Breast epithelium (tissue), 4 donors: ENCODE measurements around the gene PCBP4. TPM values are rescaled to one million over a fixed set of nuclear protein-coding genes. Genes with fewer than 3 reads are reported as not detected.

Experiments used
- DNase-seq, 2 donors: peaks; one replicate each; pipeline ENCODE4 v3.0.0-alpha.2; 2019; ENCODE audit warnings: low spot score in 2 of 2
- H3K27ac ChIP-seq, 2 donors: fragments of 200-600 bp; sonication (generic) in 1 of 2; one replicate each; pipeline ENCODE4 v1.5.1; 2016 to 2019; ENCODE audit warnings: mild to moderate bottlenecking in 1 of 2
- H3K27me3 ChIP-seq, 2 donors: fragments of 200-600 bp; sonication (generic) in 1 of 2; one replicate each; pipeline versions ENCODE4 v1.5.1 to v1.6.0; 2017 to 2019; ENCODE audit warnings: control low read depth in 1 of 2, mild to moderate bottlenecking in 1 of 2
- H3K36me3 ChIP-seq: fragments of 200-600 bp; one replicate; pipeline ENCODE4 v1.5.1; 2019
- H3K4me1 ChIP-seq, 2 donors: fragments of 200-600 bp; sonication (generic); one replicate each; pipeline ENCODE4 v1.5.1; 2016 to 2019; ENCODE audit warnings: control low read depth in 1 of 2
- H3K4me3 ChIP-seq, 3 donors: fragments of 200-600 bp; sonication (generic); 1 replicate in 2 of 3; 2 replicates in 1 of 3; pipeline ENCODE4 v1.5.1; 2016 to 2019; ENCODE audit warnings: mild to moderate bottlenecking in 3 of 3, moderate library complexity in 2 of 3
- H3K9me3 ChIP-seq, 2 donors: fragments of 200-600 bp; sonication (generic) in 1 of 2; one replicate each; pipeline ENCODE4 v1.5.1; 2016 to 2019; ENCODE audit warnings: control low read depth in 1 of 2
- POLR2A ChIP-seq: fragments of 450-650 bp; IDR thresholded peaks from one replicate; pipeline ENCODE4 v1.6.1; 2016; ENCODE audit warnings: antibody characterized with exemption, mild to moderate bottlenecking, moderate library complexity
- POLR2AphosphoS5 ChIP-seq, 3 donors: sonication (generic); formaldehyde crosslinking; IDR thresholded peaks; one replicate each; pipeline ENCODE4 v1.6.1; 2017; ENCODE audit warnings: antibody characterized with exemption in 3 of 3
- intact Hi-C: fragments of 100-400 bp; cut with DNase I; formaldehyde crosslinking; loops from one replicate; pipeline ENCODE4 v1.15.1; 2023; ENCODE audit warnings: low total_unique reads
- total RNA-seq, 3 donors: library from RNA; depleted of rRNA; stranded (reverse); fragments of >200 nt; gene quantifications; one replicate each; pipeline ENCODE4 v1.1.0, GENCODE V29; 2016
- TF ChIP-seq, protein P1 (sequence below), 3 donors: fragments of 450-650 bp; IDR thresholded peaks; one replicate each; pipeline ENCODE4 v1.5.1; 2016 to 2017; ENCODE audit warnings: antibody characterized with exemption in 3 of 3, mild to moderate bottlenecking in 3 of 3, moderate library complexity in 3 of 3

PCBP4 gene
- total RNA-seq, 3 donors from 2014 or later, result 36.2 to 51.8 (median 51.2) TPM

DNA sequence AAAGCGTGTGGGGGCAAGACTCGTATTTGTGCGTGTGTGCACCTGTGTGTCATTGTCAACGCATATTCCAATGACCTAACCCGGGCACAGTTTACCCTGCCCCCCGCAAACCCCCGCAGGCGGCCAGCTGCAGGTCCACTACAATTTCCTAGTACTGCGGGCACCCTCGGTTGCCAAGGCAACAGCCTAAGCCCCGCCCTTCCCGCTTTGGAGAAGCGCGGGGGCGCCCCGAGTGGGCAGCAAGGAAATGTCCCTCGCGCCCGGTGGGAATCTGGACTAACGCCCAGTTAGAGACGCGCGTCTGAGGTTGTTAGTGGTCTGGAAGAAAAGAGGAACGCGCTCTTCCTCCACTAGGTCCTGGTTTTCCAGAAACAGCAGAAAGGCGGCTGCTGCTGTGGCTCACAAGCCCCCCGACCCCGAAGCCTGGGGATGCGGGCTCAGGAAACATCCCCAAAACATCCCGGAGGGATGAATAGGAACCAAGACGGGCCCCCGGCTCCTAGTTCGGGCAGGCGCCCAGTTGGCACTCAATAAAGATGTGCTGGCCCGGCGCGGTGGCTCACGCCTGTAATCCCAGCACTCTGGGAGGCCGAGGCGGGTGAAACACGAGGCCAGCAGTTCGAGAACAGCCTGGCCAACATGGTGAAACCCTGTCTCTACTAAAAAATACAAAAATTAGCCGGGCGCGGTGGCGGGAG lies 8.7 kb upstream of the PCBP4 start:
- intact Hi-C loops, result loop anchor here (2.0 kb wide), 1 partner anchor 33 kb away; the partner anchor contains the start of gene PARP3
- peak; percentile 60 to 67 for DNase-seq
- no peaks in the 10 kb centered on the region for H3K36me3 ChIP-seq

DNA sequence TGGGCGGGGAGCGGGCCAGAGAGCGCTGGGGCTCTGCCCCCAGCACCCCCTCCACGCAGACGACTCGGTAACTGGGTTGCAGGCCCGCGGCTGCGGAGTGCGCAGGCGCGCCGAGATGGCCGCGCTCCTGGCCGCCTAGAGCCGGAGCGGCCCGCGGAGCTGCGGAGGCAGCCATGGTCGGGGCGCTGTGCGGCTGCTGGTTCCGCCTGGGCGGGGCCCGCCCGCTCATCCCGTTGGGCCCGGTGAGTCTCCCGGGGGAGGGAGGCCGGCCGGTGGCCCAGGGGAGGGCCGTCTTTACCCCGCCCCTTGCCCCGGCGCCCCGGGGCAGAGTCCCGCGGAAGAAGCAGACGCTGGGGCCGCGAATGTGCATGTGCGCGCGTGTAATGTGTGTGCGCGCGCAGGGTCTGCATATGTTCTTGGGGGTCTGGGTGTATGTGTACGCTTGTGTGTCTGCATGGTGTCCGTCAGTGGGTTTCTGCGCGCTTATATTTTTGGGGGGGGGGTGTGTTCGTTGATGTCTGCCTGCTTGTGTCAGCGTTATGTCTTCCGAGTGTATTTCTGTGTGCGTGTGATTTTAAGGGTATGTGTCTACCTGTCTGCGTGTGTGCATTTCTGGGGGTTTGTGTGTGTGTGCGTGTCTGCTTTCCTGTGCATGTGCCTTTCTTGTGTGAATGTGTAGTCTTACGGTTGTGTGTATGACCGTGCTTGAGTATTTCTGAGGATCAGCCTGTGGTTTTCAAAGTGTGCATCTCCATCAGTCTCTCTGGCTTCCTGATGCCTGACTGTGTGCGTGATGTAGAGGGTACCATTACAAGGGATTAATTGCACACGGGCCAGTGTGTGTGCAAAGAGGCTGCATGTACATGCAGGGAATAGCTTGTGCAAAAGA lies 8.0 kb upstream of the PCBP4 start, which contains the start of gene ABHD14A:
ABHD14A (plus strand) TSS at position 102 of the 889 bp plus-strand sequence; CDS start at position 174, 72 bp downstream.
- Histone ChIP-seq H3K27ac (peak within 1 kb of the TSS; percentile 96 to 98), H3K9me3 (no peaks in the 10 kb centered on the region), H3K27me3 (no peaks in the 10 kb centered on the region), H3K4me1 (peaks cover 7 to 12% of the 10 kb centered on the region in 2 donors), H3K36me3 (no peaks in the 10 kb centered on the region), H3K4me3 (peak within 1 kb of the TSS; percentile 69 to 77 (median 72))
- TF ChIP-seq POLR2AphosphoS5 (IDR thresholded peaks at IDR 0.05), result peak in 2 of 3 donors; percentile 20 to 38
- TF ChIP-seq, protein P1, sequence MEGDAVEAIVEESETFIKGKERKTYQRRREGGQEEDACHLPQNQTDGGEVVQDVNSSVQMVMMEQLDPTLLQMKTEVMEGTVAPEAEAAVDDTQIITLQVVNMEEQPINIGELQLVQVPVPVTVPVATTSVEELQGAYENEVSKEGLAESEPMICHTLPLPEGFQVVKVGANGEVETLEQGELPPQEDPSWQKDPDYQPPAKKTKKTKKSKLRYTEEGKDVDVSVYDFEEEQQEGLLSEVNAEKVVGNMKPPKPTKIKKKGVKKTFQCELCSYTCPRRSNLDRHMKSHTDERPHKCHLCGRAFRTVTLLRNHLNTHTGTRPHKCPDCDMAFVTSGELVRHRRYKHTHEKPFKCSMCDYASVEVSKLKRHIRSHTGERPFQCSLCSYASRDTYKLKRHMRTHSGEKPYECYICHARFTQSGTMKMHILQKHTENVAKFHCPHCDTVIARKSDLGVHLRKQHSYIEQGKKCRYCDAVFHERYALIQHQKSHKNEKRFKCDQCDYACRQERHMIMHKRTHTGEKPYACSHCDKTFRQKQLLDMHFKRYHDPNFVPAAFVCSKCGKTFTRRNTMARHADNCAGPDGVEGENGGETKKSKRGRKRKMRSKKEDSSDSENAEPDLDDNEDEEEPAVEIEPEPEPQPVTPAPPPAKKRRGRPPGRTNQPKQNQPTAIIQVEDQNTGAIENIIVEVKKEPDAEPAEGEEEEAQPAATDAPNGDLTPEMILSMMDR (IDR thresholded peaks at IDR 0.05), result no peak
- peak; percentile 53 to 70 for DNase-seq
- intact Hi-C loops, result loop anchor here (2.0 kb wide), 1 partner anchor 32 kb away; the partner anchor contains the start of gene PARP3

More for the DNA sequence above, 8.7 kb upstream of the PCBP4 start:
- Histone ChIP-seq H3K9me3 (no peaks in the 10 kb centered on the region), H3K27ac (peak overlapping the region; percentile 96 to 98), H3K4me1 (peaks cover 6 to 7% of the 10 kb centered on the region in 2 donors), H3K4me3 (peak overlapping the region; percentile 69 to 77 (median 72)), H3K27me3 (no peaks in the 10 kb centered on the region)
- TF ChIP-seq POLR2A (no peak), POLR2AphosphoS5 (IDR thresholded peaks at IDR 0.05) (peak in 1 of 3 donors; percentile 12)
- TF ChIP-seq, protein P1 (IDR thresholded peaks at IDR 0.05), result no peak

DNA sequence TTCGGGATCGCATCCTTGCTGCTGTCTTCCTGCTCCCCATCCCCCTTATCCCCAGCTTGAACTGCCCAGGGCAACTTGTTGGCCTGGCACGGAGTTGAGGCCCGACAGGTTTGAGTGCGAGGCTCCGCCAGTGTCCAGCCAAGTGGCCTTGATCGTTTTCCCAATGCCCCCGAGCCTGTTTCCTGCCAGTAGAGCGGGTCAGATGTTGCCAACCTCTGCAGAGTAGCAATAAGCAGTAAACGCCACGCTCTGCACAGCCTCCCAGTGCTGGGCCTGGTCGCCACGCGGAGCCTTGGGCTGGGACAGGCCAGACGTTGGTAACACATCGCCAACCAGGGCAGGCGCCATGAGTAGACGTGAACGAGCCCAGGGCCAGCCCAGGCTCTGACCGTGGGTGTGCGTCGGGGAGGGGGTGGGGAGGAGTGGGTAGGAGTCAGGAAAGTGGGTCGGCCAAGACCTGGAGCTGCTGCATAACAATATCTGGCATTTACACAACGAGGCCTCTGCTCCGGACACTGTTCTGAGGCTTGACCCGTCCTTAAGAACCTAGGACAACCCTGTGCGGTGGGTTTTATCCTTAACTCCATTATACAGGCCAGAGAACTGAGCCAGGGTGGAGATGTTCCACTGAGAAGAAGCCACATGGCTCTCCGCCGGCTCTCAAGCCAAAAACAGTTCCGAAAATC lies 7.2 kb upstream of the PCBP4 start:
- Histone ChIP-seq H3K4me3 (peak overlapping the region; percentile 69 to 77 (median 72)), H3K27me3 (no peaks in the 10 kb centered on the region), H3K4me1 (peaks cover 7 to 12% of the 10 kb centered on the region in 2 donors), H3K36me3 (no peaks in the 10 kb centered on the region), H3K27ac (peak overlapping the region; percentile 96 to 98), H3K9me3 (no peaks in the 10 kb centered on the region)
- intact Hi-C loops, result loop anchor here (2.0 kb wide), 1 partner anchor 32 kb away; the partner anchor contains the start of gene PARP3
- peak; percentile 61 to 75 for DNase-seq
- TF ChIP-seq, protein P1 (IDR thresholded peaks at IDR 0.05), result no peak
- TF ChIP-seq POLR2AphosphoS5 (IDR thresholded peaks at IDR 0.05) (no peak), POLR2A (no peak)

DNA sequence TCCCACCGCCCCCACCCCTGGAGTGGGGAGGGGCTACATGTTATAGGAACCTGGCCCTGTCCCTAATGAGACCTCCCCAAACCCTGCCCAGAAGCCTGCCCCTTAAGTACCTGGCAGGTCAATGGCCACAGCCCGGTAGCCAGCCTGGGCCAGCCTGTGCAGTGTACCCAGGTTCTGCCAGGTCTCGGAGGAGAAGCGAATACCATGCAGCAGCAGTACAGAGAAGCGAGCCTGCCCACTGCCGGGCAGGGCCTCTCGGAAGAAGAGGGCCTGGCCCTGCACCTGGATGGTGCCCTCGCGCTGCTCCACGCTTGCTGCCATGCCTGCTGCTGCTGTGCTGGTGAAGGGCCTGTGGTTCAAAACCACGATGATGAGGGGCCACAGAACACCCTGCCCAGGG lies 4.1 kb upstream of the PCBP4 start:
- Histone ChIP-seq H3K9me3 (no peaks in the 10 kb centered on the region), H3K4me3 (no peak overlapping the region), H3K27me3 (no peaks in the 10 kb centered on the region), H3K36me3 (no peaks in the 10 kb centered on the region), H3K4me1 (peaks cover 16 to 20% of the 10 kb centered on the region in 2 donors), H3K27ac (peak overlapping the region; percentile 29 to 61)
- no peak for DNase-seq
- intact Hi-C loops, result no loop called here
- TF ChIP-seq POLR2AphosphoS5 (IDR thresholded peaks at IDR 0.05), result no peak
- no peak for TF ChIP-seq POLR2A
- TF ChIP-seq, protein P1 (IDR thresholded peaks at IDR 0.05), result no peak
